HL-60 (cell line): Measurements from ENCODE around the gene ISG20.

Source experiments
- GABPA ChIP-seq: IDR thresholded peaks from 2 replicates; pipeline ENCODE4 v1.6.1; 2012; ENCODE audit warnings: low read depth
- TF ChIP-seq, protein P1 (sequence below): IDR thresholded peaks from one replicate; pipeline ENCODE4 v1.5.1; 2011; ENCODE audit warnings: low read length, control low read depth, inconsistent platforms; ENCODE audit not compliant: insufficient read depth

GRCh38 chr15:88612186-88612796 lies 26.5 kb upstream of the ISG20 start:
- TF ChIP-seq, protein P1, sequence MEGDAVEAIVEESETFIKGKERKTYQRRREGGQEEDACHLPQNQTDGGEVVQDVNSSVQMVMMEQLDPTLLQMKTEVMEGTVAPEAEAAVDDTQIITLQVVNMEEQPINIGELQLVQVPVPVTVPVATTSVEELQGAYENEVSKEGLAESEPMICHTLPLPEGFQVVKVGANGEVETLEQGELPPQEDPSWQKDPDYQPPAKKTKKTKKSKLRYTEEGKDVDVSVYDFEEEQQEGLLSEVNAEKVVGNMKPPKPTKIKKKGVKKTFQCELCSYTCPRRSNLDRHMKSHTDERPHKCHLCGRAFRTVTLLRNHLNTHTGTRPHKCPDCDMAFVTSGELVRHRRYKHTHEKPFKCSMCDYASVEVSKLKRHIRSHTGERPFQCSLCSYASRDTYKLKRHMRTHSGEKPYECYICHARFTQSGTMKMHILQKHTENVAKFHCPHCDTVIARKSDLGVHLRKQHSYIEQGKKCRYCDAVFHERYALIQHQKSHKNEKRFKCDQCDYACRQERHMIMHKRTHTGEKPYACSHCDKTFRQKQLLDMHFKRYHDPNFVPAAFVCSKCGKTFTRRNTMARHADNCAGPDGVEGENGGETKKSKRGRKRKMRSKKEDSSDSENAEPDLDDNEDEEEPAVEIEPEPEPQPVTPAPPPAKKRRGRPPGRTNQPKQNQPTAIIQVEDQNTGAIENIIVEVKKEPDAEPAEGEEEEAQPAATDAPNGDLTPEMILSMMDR, result no peak
- TF ChIP-seq GABPA, result no peak
